ENCODE results near the gene IFI16. TPM values are rescaled to one million over a fixed set of nuclear protein-coding genes. Genes with fewer than 3 reads are reported as not detected.
"Not testable (repeated sequence)": the region's sequence is repeated elsewhere in the genome, so short reads cannot be mapped to it uniquely, and the experiment has no call there.

The IFI16 gene
- total RNA-seq, 1 donor: 202 TPM

DNA sequence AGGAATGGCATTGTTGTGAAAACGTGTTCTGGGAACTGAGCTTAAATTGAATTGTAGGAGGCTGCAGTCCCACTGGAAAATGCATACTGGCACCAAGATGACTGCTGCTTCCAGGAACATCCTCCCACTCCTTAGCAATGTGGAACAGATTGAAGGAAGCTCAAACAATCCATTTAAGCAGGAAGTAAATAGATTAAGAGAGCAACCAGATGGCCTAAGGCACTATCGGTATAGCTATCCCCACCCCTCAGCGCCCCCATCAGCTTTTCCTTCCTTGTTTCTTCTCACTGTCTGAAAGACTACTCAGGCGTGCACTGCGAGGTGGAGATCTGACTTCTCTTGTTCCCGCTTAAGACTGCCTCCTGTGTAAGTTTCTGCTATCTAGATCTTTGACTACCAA lies 4.0 kb upstream of the IFI16 start:
- no peak for TF ChIP-seq CTCF (IDR thresholded peaks at IDR 0.05; ENCODE audit: insufficient read depth, low read length)
- H3K4me3 ChIP-seq (ENCODE audit: low read depth, low read length): no peak overlapping the region

DNA sequence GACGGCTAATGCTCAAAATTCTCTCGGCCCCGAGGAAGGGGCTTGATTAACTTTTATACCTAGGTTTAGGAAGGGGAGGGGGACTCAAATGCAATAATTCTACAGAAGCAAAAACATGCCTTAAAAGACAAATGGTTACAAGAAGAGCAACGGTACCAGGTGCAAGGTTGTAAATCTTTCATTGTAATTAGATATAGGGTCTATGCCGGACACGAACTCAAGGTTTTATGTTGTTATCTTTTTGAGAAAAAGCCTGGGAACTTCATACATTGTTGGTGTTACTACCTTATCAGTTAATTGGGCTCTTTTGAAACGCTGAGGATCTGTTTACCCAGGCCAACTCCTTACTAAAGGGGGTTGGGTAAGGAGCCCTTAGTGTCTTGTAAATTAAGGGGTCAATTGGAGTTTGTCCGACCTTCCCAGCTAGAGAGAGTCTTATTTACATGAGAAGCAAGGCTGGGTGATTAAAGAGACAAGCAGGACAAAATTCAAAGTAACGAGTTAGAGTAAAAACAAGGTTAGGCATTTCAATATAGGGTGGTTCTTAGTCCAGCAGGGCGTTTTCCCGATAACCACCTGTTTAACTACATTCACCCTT lies 3.4 kb upstream of the IFI16 start:
- DNase-seq (ENCODE audit: low read depth): not testable (repeated sequence)

More for the DNA sequence above, 4.0 kb upstream of the IFI16 start:
- peak; percentile 67 for DNase-seq (ENCODE audit: low read depth)

DNA sequence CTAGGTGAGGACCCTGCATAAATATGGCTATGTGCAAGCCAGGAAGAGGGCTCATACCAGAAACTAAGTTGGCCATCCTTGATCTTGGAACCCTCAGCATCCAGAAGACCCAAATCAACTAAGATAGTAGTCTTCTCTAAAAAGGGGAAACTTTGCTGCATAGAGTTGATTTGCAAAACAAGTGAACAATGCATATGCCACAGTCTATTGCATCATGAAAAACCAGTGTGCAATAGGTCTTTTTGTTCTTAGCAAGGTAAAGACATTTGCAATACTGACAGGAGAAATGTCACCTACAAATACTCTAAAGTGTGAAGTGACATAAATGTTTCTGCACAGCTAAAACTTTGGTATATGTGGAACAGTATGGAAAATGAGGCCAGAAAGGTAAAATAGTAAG lies 2.0 kb upstream of the IFI16 start:
- H3K4me3 ChIP-seq (ENCODE audit: low read depth, low read length): no peak overlapping the region
- TF ChIP-seq CTCF (IDR thresholded peaks at IDR 0.05; ENCODE audit: insufficient read depth, low read length): no peak
- DNase-seq (ENCODE audit: low read depth): no peak

More for the DNA sequence above, 3.4 kb upstream of the IFI16 start:
- H3K4me3 ChIP-seq (ENCODE audit: low read depth, low read length): not testable (repeated sequence)

DNA sequence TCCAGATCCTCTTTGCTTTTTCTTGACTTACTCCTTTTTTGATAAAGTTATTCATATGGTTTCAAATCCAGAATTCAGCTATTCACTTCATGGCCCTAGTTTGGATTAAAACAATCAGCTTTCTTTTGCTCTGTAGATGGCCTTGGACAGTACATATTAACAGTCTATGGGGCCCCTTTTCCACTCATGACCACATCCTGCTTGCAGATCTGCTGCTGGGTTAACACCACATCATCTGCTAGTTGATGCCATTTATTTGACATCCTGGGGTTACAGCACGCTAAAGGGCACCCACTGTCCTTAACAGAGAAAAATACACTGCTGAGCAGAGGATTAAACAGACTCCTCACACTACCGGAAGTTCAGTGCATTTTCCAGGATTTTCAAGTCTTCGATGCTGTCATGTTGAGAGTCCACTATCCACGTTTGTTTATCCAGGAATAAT lies 941 bp upstream of the IFI16 start:
- TF ChIP-seq CTCF (IDR thresholded peaks at IDR 0.05; ENCODE audit: insufficient read depth, low read length): no peak
- no peak for DNase-seq (ENCODE audit: low read depth)
- H3K4me3 ChIP-seq (ENCODE audit: low read depth, low read length): no peak overlapping the region

DNA sequence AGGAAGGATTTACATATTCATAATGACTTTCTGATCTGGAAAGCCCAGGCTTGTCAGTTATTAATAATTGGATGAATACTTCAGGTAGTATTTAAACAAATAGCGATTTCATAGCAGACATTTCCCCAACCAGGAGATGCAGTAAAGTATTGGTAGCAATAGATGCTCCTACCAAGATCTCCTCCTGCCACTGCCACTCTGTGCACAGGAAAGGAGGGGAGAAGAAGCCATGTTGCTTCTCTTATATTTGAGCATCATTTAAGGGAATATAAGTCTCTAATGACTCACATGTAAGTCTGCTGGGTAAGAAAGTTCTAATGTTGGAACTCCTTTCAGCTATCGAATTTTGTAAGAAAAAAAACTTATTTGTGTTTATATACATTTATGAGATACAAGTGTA lies 420 bp upstream of the IFI16 start:
- peak overlapping the region; percentile 79 for H3K4me3 ChIP-seq (ENCODE audit: low read depth, low read length)
- TF ChIP-seq CTCF (IDR thresholded peaks at IDR 0.05; ENCODE audit: insufficient read depth, low read length): no peak
- DNase-seq (ENCODE audit: low read depth): no peak

DNA sequence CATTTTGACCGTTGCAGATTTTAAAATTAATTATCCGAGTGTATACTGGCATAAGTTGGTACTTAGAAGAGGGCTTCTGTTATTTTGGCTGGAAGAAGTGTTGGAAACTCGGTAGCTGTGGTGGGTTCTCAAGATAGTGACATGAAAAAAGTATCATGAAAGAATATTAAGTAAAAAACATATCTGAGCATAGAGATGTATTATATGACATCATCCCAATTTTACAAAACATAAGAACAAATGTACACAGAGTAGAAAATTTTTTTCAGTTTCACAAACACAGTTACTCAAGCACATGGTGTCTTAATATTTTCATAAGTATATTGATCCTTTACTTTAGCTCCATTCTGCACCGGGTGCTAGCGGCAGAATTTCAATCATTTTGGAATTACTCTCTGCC lies 684 bp downstream of the IFI16 start:
- TF ChIP-seq CTCF (IDR thresholded peaks at IDR 0.05; ENCODE audit: insufficient read depth, low read length): no peak
- peak overlapping the region; percentile 79 for H3K4me3 ChIP-seq (ENCODE audit: low read depth, low read length)
- no peak for DNase-seq (ENCODE audit: low read depth)

GRCh38 chr1:159011001-159011400 lies 1.3 kb downstream of the IFI16 start:
- peak overlapping the region; percentile 79 for H3K4me3 ChIP-seq (ENCODE audit: low read depth, low read length)
- peak; percentile 38 for DNase-seq (ENCODE audit: low read depth)

DNA sequence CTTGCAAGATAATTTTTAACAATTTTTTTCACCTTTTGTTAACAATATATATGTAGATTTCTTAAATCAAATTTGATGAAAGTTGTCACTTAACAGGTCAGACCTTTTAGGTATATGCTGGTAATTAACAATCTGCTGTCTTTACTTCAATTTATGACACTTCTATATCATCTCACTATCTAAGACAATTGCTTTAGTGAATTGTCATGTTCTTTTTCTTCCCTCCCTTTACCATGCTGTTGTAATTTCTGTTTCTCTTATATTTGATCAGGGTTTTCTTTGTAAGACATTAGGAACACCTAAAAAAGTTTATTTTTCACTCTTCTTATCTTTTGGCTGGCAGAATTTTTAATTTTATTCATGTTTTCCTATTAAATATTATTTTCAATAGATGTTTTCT lies 2.0 kb downstream of the IFI16 start:
- peak overlapping the region; percentile 79 for H3K4me3 ChIP-seq (ENCODE audit: low read depth, low read length)
- DNase-seq (ENCODE audit: low read depth): no peak
- no peak for TF ChIP-seq CTCF (IDR thresholded peaks at IDR 0.05; ENCODE audit: insufficient read depth, low read length)

Data from fibroblast of the aortic adventitia (primary cell).